NCI-H526 treated with DMSO at 0.1 percent for 48 hours (cell line): Measurements from ENCODE around the gene DNER.
"Not testable (repeated sequence)": the region's sequence is repeated elsewhere in the genome, so short reads cannot be mapped to it uniquely, and the experiment has no call there.

Experiments used
- DNase-seq: peaks from one replicate; lab custom pipeline; 2025; lab: John Stamatoyannopoulos, UW

The DNER gene

GRCh38 chr2:229620289-229620688, 94.1 kb downstream of the DNER start:
- DNase-seq = no peak

GRCh38 chr2:229616433-229616832, 97.9 kb downstream of the DNER start:
- no peak for DNase-seq

GRCh38 chr2:229614021-229614420, 100.3 kb downstream of the DNER start:
- DNase-seq = not testable (repeated sequence)

GRCh38 chr2:229612384-229612971, 101.9 kb downstream of the DNER start:
- DNase-seq = no peak

- DNase-seq = no peak
These were observed 103.0 kb downstream of the DNER start for GRCh38 chr2:229611360-229611759.

- DNase-seq = no peak
These were observed 103.5 kb downstream of the DNER start for GRCh38 chr2:229610872-229611271.

GRCh38 chr2:229610333-229610732, 104.0 kb downstream of the DNER start:
- DNase-seq = no peak

- DNase-seq = no peak
These were observed 112.4 kb downstream of the DNER start for GRCh38 chr2:229601936-229602335.

GRCh38 chr2:229601396-229601795, 113.0 kb downstream of the DNER start:
- no peak for DNase-seq

- no peak for DNase-seq
These were observed 116.1 kb downstream of the DNER start for GRCh38 chr2:229598227-229598626.

GRCh38 chr2:229596796-229597195, 117.6 kb downstream of the DNER start:
- DNase-seq = no peak

GRCh38 chr2:229591611-229592010, 122.7 kb downstream of the DNER start:
- DNase-seq = no peak

GRCh38 chr2:229586746-229587705, 127.3 kb downstream of the DNER start:
- peak; percentile 16 for DNase-seq

GRCh38 chr2:229586012-229586411, 128.3 kb downstream of the DNER start:
- DNase-seq = no peak

GRCh38 chr2:229582151-229582550, 132.2 kb downstream of the DNER start:
- no peak for DNase-seq

- DNase-seq = no peak
These were observed 136.1 kb downstream of the DNER start for GRCh38 chr2:229578052-229578846.

GRCh38 chr2:229575569-229576315, 138.6 kb downstream of the DNER start:
- DNase-seq = no peak

- DNase-seq = no peak
These were observed 141.7 kb downstream of the DNER start for GRCh38 chr2:229572507-229573271.

- no peak for DNase-seq
These were observed 143.1 kb downstream of the DNER start for GRCh38 chr2:229571243-229571642.

- no peak for DNase-seq
These were observed 148.0 kb downstream of the DNER start for GRCh38 chr2:229566370-229566769.

- no peak for DNase-seq
These were observed 150.0 kb downstream of the DNER start for GRCh38 chr2:229564300-229564907.
